Measurements from ENCODE around the gene CREB3L2.

DNA sequence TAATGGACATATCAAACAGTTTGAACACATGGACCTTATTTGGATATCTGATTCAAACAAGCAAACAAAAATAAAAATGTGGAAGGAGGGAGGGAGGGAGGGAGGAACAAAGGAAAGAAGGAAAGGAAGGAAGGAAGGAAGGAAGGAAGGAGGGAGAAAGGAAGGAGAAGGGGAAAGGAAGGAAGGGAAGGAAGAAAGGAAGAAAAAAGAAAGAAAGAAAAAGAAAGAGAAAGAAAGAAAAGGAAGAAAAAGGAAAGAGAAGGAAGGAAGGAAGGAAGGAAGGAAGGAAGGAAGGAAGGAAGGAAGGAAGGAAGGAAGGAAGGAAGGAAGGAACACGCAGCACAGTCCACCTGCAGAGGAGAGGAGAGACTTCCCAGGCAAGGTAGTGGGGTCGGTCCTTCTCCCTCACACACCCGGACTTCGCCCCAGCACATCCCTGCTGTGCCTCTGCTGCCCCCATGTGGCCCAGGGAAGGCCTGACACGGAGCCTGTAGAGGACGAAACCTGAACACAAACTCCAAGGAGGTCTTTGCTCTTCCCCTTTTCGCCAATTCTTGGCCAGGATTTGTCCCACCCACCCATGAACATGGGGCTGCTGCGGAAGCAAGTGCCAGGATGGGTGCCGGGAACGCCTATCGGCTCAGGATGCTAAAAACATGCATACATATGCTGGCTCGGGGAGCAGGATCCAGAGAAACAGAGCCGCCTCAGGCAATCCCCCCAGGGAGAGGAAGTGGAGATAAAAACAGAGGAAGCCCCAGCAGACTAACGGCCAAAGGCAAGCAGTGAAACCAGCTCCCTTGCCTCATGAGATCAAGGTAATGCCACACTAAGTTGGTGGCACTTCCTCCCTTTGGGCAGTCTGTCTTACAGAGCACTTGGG lies 102.8 kb downstream of the CREB3L2 start:
- TF ChIP-seq CTCF (IDR thresholded peaks at IDR 0.05; ENCODE audit: poor library complexity): peak; percentile 87
- TF ChIP-seq EZH2phosphoT487 (IDR thresholded peaks at IDR 0.05; ENCODE audit: low read depth, severe bottlenecking, unreplicated experiment): no peak
- TF ChIP-seq EZH2 (IDR thresholded peaks at IDR 0.05; ENCODE audit: borderline replicate concordance): no peak

All from hepatocyte (in vitro differentiated cells).